GM12872 (cell line): ENCODE results near the gene C6orf136.
A peak's percentile ranks its signal among the peaks of the same experiment; 100 is the strongest.

Experiments used
- TF ChIP-seq, protein P1 (sequence below): IDR thresholded peaks from 3 replicates; pipeline ENCODE4 v1.5.1; 2011; ENCODE audit warnings: low read depth, mild to moderate bottlenecking, low read length, moderate library complexity; ENCODE audit not compliant: insufficient read depth

Gene C6orf136

DNA sequence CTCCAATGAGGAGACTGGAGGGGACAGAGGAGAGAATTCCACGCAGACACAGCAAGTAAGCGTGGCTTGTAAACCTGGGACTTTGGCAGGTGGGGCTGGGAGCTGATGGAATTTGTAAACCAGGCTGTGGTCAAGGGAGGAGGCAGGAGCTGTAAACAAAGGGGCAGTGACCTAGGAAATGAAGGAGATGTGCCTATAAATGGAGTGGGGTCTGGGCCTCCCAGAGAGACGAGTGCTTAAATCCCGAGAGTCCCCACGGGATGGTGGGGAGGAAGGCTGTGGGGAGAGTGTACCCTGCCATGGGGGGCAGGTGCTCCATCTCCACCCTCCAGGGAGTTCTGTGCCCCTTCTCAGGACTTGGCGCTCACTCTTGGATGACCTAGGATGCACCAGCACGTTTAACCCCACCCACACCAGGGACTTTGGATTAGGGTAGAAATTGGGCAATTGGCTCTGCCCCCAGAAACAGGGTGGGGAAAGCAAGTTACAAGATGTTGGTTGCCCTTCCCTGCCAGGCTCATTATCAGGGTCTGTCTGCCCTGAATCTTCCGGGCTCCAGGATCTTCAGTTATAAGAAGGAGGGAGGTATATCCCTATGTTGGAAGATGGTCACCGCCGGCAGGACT lies 29.8 kb downstream of the C6orf136 start:
- TF ChIP-seq, protein P1, sequence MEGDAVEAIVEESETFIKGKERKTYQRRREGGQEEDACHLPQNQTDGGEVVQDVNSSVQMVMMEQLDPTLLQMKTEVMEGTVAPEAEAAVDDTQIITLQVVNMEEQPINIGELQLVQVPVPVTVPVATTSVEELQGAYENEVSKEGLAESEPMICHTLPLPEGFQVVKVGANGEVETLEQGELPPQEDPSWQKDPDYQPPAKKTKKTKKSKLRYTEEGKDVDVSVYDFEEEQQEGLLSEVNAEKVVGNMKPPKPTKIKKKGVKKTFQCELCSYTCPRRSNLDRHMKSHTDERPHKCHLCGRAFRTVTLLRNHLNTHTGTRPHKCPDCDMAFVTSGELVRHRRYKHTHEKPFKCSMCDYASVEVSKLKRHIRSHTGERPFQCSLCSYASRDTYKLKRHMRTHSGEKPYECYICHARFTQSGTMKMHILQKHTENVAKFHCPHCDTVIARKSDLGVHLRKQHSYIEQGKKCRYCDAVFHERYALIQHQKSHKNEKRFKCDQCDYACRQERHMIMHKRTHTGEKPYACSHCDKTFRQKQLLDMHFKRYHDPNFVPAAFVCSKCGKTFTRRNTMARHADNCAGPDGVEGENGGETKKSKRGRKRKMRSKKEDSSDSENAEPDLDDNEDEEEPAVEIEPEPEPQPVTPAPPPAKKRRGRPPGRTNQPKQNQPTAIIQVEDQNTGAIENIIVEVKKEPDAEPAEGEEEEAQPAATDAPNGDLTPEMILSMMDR: no peak

DNA sequence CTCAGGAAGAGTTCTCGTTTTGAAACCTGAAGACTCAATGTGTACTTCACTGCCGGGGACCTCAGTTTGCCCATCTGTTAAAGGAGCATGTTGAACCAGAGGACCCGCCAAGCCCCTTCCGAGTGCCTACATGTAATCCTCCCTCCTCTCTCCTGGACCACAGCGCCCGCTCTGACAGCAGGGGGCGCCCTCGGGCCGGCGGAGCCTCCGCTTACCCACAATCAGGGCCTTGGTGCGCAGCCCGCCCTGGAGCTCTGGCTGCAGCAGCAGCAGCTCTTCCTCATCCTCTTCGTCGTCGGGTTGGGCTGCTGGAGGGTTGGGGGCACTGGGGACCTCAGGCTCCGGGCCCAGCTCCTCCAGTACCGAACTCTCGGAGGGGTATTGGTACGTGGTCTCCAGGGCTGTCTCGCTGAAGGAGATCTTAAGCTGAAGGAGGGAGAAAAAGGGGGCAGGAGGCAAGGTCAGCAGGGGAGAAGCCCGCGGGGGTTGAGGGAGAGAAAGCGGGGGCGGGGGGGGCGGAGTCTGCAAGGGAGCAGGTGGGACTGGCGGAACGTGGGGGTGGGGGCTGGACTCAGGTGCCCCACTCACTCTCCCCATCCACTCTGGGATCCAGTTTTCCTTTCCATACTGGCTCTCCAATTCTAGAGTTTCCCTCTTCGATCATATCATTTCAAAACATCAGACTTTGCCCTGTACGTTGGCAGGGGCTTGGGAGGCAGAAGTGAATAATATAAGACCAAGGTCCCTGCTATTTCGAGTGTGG lies 32.2 kb downstream of the C6orf136 start:
- TF ChIP-seq, protein P1: peak; percentile 96

DNA sequence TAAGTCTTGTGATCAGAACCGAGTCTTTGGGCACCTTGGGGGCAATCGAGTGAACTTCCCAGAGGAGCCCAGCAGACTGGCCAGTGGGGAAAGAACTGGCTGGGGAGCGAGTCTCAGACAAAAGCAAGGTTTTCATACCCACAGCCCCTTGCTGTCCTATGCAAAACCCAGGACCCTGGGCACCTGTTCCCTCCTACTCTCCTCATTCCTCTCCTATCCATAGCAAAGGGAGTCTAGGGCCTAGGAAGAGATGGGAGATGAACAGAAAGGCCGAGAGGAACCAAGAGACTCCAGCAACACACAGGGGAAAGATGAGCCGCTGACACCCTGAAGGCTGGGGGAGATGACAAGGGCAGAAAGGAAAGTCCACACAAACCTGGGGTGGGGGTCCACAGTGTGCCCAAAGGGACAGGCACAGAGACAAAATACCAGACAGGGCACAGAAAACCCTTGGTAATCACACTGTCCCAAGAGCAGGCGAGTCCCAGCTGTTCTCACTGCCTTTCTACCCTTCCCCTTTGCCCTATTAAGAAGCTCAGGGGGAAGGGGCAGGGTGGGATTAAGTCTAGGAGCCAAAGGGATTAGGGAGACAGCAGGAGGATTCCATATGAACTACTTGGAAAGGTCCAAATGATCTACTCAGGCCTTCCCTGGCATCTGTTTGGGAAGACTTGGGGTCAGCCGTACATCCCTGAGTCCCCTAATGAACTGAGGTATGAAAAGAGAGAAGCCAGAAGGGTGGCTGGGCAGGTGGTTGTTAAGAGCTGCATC lies 33.0 kb downstream of the C6orf136 start:
- TF ChIP-seq, protein P1: no peak

DNA sequence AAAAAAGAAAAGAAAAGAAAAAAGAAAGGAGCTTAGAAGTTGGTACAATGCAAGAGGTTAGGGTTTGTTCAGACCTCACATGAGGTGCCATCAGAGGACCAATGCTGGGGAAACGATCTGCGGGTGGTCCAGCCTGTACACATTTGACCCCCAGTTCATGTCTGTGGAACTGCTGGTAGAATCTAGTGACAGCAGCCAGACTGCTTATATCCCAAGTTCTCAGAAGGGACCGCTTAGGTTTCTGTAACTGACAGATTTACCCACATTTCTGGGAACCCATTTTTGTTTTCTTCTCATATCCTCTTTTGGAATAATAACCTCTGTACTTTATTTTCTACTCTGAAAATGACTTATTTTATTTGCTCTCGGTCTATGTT lies 34.8 kb downstream of the C6orf136 start:
- TF ChIP-seq, protein P1: no peak

DNA sequence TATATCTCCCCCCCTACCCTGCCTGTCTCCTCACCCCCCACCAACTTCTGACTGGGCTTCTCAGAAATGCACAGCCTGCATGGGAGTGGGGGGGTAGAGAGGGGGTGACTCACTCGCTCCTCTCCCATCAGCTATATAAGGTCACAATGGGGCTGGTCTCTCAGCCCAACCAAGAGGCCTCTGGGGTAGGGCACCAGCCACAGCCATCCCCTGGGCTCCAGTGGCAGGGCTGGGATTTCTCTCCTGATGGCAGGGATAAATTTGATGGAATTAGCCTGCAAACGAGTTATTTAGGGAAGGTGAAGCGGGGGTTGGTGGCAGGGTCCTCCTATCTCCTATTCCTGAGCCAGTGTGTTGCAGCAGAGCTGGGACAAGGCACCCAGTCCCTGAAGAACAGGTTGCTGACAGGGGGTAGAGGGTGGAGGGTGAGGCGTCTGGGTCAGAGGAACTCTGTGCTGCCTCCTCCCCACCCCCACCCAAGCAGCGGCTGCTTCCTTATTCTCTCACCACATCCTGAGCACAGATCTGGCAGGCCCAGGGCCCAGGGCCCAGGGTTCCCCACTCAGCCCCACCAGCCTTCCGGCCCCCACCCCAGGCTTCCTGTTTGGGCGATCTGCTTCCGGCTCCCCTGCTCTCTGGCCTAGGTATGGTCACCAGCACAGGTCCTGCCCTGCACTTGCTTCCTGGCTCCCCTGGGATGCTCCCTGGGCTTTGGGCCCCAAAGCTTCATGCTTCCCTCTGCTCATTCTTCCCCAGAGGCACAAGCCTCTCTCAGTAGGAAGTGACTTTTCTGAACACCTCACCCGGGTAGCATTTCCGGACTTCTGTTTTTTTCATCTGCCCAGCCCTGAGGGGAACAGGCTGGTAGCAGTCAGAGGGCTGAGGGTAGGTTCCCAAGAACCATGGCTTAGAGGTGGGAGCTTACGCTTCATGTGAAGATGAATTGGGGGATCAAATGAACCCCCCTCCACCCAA lies 35.5 kb downstream of the C6orf136 start:
- TF ChIP-seq, protein P1: no peak

DNA sequence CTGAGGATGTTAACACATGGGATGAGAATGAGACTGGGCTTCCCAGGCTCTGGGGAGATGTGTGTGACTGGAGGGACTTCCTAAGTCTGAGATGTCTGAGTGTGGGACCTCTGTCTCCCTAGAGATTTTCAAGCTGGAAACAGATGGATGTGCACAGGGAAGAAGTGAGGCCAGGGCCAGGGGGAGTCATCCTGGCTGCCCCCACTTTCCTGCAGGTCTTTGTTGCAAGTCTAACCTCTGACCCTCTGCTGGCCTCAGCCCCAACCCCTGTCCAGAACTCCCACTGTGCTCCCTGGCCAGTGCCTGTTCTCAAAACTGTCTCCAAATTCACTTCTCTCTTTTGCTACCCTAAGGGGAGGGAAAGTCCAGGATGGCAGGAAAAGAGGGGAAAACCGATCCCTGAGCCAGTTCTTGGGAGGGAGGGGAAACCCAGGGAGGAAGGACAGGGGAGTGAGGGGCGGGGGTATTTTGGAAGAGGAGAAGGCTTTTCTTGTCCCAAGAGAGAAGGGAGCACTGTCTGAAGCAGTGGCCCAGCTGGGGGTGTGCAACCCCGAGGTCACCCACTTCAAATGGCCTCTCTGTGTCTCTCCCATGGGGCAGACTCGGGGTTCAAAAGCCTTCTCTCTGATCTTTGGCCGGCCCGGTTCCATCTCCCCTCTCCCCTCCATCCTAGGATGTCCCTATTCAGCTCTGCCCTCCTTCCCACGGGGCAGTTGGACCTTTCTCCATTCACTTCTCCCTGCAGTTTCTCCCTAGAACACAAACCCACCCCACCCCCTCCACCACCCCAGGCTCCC lies 36.4 kb downstream of the C6orf136 start:
- TF ChIP-seq, protein P1: no peak
